Lung (tissue), 12 donors: ENCODE measurements around the gene FYB1. TPM values are rescaled to one million over a fixed set of nuclear protein-coding genes. Genes with fewer than 3 reads are reported as not detected.

ENCODE experiments used
- ATAC-seq: fragments of 200-7000 bp; cut with Tn5 transposase; one replicate; pipeline ENCODE4 v1.9.1; 2020; ENCODE audit warnings: moderate number of reproducible peaks; ENCODE audit not compliant: insufficient read depth, low FRiP score
- DNase-seq, 3 donors: peaks; one replicate each; pipeline ENCODE4 v3.0.0-alpha.2; 2013 to 2017
- H3K27ac ChIP-seq, 2 donors: one replicate each; pipeline ENCODE4 v1.5.1; 2013; ENCODE audit warnings: mild to moderate bottlenecking in 2 of 2, moderate library complexity in 2 of 2, control low read depth in 1 of 2, inconsistent platforms in 1 of 2, low read depth in 1 of 2, low read length in 1 of 2
- H3K27me3 ChIP-seq, 3 donors: one replicate each; pipeline ENCODE4 v1.5.1; 2013; ENCODE audit warnings: low read length in 2 of 3; ENCODE audit not compliant: control insufficient read depth in 3 of 3, insufficient read depth in 3 of 3
- H3K36me3 ChIP-seq, 4 donors: one replicate each; pipeline ENCODE4 v1.5.1; 2013; ENCODE audit warnings: low read length in 4 of 4, mild to moderate bottlenecking in 1 of 4, moderate library complexity in 1 of 4; ENCODE audit not compliant: control insufficient read depth in 4 of 4, insufficient read depth in 4 of 4
- H3K4me1 ChIP-seq, 5 donors: one replicate each; pipeline ENCODE4 v1.5.1; 2013; ENCODE audit warnings: low read length in 5 of 5, mild to moderate bottlenecking in 2 of 5, moderate library complexity in 1 of 5; ENCODE audit not compliant: control insufficient read depth in 5 of 5, insufficient read depth in 5 of 5
- H3K4me3 ChIP-seq: one replicate; pipeline ENCODE4 v1.5.1; 2013; ENCODE audit warnings: mild to moderate bottlenecking, control low read depth, moderate library complexity
- H3K9ac ChIP-seq, 2 donors: one replicate each; pipeline ENCODE4 v1.5.1; 2013; ENCODE audit warnings: low read length in 2 of 2, control low read depth in 1 of 2; ENCODE audit not compliant: insufficient read depth in 1 of 2
- H3K9me3 ChIP-seq, 4 donors: one replicate each; pipeline ENCODE4 v1.5.1; 2013; ENCODE audit warnings: low read length in 3 of 4, mild to moderate bottlenecking in 1 of 4, moderate library complexity in 1 of 4; ENCODE audit not compliant: control insufficient read depth in 4 of 4, insufficient read depth in 3 of 4
- WGBS, 2 donors: extraction: QIAGEN DNeasy Blood & Tissue Kit; methylation state at CpG; one replicate each; pipeline ENCODE4 v1.1.7; 2013; 5-methylcytosine and 5-hydroxymethylcytosine counted together
- polyA plus RNA-seq, 2 donors: library from polyadenylated mRNA; stranded (reverse); fragments of 200-250 nt; gene quantifications; one replicate each; pipeline ENCODE4 v1.2.1, GENCODE V29; 2013
- total RNA-seq, 2 donors: library from RNA; depleted of rRNA in 1 of 2; stranded (reverse); fragments of >200 nt in 1 of 2; gene quantifications; one replicate each; pipeline ENCODE4 v1.2.1, GENCODE V29; 2014 to 2021
- TF ChIP-seq, protein P1 (sequence below): IDR thresholded peaks from 2 replicates; pipeline ENCODE4 v1.5.1; 2012; ENCODE audit warnings: mild to moderate bottlenecking; ENCODE audit errors: control extremely low read depth, extremely low read depth
- donor health status: control.
- donor health status: control.
- donor health status: Bipolar disorder and iron deficiency.
- donor health status: healthy.
- donor health status: DM: yes; HTN: yes; CAD: no.

FYB1 gene
- total and polyA plus RNA-seq, 4 donors, result 4.5 to 51.4 (median 32.5) TPM

DNA sequence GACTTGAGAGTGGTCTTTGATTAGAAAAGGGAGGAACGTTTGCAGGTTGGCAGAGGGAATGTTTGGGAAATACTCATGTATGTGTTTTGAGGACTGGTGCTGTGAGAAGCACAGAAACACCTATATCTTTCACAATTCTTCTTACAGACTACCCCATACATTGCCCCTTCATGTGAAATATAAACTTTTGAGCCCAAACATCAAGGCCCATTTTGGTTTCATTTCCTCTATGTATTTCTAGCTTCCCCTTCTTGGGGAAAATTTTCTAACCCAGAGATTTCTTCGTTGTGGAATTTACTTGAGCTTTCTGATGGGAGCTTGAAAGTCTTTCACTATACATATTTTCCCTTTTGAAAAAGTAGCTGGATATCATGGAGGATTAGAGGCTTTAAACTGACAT, 67.6 kb downstream of the FYB1 start:
- ATAC-seq (no peak), DNase-seq (no peak)
- H3K27ac ChIP-seq, result no peak overlapping the region
- no peaks in the 10 kb centered on the region for H3K36me3 ChIP-seq
- no peak overlapping the region for H3K9ac ChIP-seq
- no peaks in the 10 kb centered on the region for H3K9me3 ChIP-seq
- WGBS, 2 donors, result 53 to 68% methylated on average over 2 of the region's 2 CpGs
- no peaks in the 10 kb centered on the region for H3K27me3 ChIP-seq
- H3K4me1 ChIP-seq, result no peaks in the 10 kb centered on the region
- H3K4me3 ChIP-seq, result no peak overlapping the region
- TF ChIP-seq, protein P1, sequence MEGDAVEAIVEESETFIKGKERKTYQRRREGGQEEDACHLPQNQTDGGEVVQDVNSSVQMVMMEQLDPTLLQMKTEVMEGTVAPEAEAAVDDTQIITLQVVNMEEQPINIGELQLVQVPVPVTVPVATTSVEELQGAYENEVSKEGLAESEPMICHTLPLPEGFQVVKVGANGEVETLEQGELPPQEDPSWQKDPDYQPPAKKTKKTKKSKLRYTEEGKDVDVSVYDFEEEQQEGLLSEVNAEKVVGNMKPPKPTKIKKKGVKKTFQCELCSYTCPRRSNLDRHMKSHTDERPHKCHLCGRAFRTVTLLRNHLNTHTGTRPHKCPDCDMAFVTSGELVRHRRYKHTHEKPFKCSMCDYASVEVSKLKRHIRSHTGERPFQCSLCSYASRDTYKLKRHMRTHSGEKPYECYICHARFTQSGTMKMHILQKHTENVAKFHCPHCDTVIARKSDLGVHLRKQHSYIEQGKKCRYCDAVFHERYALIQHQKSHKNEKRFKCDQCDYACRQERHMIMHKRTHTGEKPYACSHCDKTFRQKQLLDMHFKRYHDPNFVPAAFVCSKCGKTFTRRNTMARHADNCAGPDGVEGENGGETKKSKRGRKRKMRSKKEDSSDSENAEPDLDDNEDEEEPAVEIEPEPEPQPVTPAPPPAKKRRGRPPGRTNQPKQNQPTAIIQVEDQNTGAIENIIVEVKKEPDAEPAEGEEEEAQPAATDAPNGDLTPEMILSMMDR, result no peak

DNA sequence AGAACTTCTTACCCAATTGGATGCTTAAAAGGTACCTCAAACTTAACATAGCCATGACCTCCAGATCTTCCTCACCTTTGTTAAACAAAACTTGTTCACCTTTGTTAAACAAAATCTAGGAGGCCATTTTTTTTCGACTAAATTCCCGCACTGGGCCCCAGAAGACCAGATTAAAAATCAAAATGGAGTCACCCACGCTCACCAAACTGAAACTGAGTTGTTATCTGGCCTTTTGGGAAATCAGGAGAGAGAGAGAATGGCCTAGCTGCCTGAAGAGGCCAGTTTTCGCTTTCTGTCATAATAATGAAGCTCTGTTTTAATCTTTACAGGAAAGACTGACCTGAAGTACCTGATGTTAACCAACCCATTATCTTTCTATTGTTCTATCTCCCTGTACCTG, 69.4 kb downstream of the FYB1 start:
- no peaks in the 10 kb centered on the region for H3K4me1 ChIP-seq
- no peak overlapping the region for H3K4me3 ChIP-seq
- WGBS, 2 donors, result 94 to 97% methylated on average over 4 of the region's 4 CpGs
- no peak overlapping the region for H3K9ac ChIP-seq
- ATAC-seq (no peak), DNase-seq (no peak)
- no peaks in the 10 kb centered on the region for H3K9me3 ChIP-seq
- TF ChIP-seq, protein P1, result no peak
- no peaks in the 10 kb centered on the region for H3K27me3 ChIP-seq
- no peaks in the 10 kb centered on the region for H3K36me3 ChIP-seq
- H3K27ac ChIP-seq, result no peak overlapping the region

DNA sequence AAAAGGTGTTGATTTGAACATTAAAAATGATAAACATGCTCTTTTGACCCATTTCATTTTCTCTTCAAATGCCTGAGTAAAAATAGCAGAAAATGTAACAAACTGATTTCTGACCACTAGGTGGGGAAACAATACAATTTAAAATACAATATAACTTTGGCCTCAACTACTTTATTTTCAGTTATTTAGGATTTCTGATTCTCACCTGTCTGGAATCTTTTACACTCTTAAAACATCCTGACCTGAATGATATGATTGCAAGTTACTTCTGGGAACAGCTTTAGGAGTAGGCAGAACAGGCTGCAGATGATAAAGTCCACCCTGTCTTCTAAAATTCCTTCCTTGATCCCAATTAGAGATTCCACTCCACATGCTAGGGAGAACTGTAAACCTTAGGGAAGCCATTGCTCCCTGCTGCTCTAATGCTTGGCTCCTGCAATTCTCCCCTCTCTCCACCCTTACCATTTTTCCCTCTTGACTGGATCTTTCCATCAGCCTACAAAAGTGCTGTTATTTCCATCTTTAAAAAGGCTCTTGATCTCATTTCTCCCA, 70.3 kb downstream of the FYB1 start:
- Histone ChIP-seq H3K4me1 (no peaks in the 10 kb centered on the region), H3K9me3 (no peaks in the 10 kb centered on the region), H3K9ac (no peak overlapping the region), H3K36me3 (no peaks in the 10 kb centered on the region), H3K4me3 (no peak overlapping the region), H3K27ac (no peak overlapping the region), H3K27me3 (no peaks in the 10 kb centered on the region)
- no peak for ATAC-seq
- TF ChIP-seq, protein P1, result no peak
- DNase-seq, result peak in 2 of 3 donors; percentile 31 to 38
